HG03342 (cell line): Measurements from ENCODE around the gene PAK5.

Source experiments
- ATAC-seq: cut with Tn5 transposase; IDR thresholded peaks from one replicate; pipeline ENCODE4 v1.9.1; 2021; ENCODE audit warnings: mild to moderate bottlenecking, moderate library complexity; ENCODE audit not compliant: unreplicated experiment

PAK5 gene

GRCh38 chr20:9501473-9501872 lies 337.4 kb downstream of the PAK5 start:
- no peak for ATAC-seq

GRCh38 chr20:9500121-9500520 lies 338.8 kb downstream of the PAK5 start:
- no peak for ATAC-seq

- ATAC-seq: no peak
Observed at GRCh38 chr20:9499126-9499899, 339.6 kb downstream of the PAK5 start.

- no peak for ATAC-seq
Observed at GRCh38 chr20:9498322-9498721, 340.6 kb downstream of the PAK5 start.

- no peak for ATAC-seq
Observed at GRCh38 chr20:9496155-9496554, 342.7 kb downstream of the PAK5 start.

- no peak for ATAC-seq
Observed at GRCh38 chr20:9495701-9496100, 343.2 kb downstream of the PAK5 start.

GRCh38 chr20:9493803-9494202 lies 345.1 kb downstream of the PAK5 start:
- ATAC-seq: no peak

GRCh38 chr20:9492067-9492466 lies 346.8 kb downstream of the PAK5 start:
- no peak for ATAC-seq

- no peak for ATAC-seq
Observed at GRCh38 chr20:9491324-9491723, 347.6 kb downstream of the PAK5 start.

GRCh38 chr20:9490631-9491030 lies 348.2 kb downstream of the PAK5 start:
- no peak for ATAC-seq

- no peak for ATAC-seq
Observed at GRCh38 chr20:9490161-9490560, 348.7 kb downstream of the PAK5 start.

GRCh38 chr20:9488063-9488462 lies 350.8 kb downstream of the PAK5 start:
- no peak for ATAC-seq
